Fibroblast of lung (primary cell): ENCODE measurements around the gene KCNMA1. TPM values are rescaled to one million over a fixed set of nuclear protein-coding genes. Genes with fewer than 3 reads are reported as not detected.

Experiments used
- DNase-seq, 2 donors: peaks; one replicate each; pipeline versions ENCODE4 v3.0.0 to v3.0.0-alpha.2; 2010; ENCODE audit warnings: low read depth in 2 of 2
- H2AFZ ChIP-seq: 2 replicates; pipeline ENCODE4 v1.5.1; 2012; ENCODE audit warnings: low read length, control low read depth, inconsistent platforms
- H3K27ac ChIP-seq: 2 replicates; pipeline ENCODE4 v1.5.1; 2011; ENCODE audit warnings: low read length, control low read depth; ENCODE audit not compliant: insufficient read depth
- H3K27me3 ChIP-seq: 2 replicates; pipeline ENCODE4 v1.5.1; 2011; ENCODE audit warnings: mild to moderate bottlenecking, low read length; ENCODE audit not compliant: control insufficient read depth, insufficient read depth
- H3K36me3 ChIP-seq: 2 replicates; pipeline ENCODE4 v1.5.1; 2011; ENCODE audit warnings: low read length; ENCODE audit not compliant: control insufficient read depth, insufficient read depth
- H3K4me1 ChIP-seq: 2 replicates; pipeline ENCODE4 v1.5.1; 2011; ENCODE audit warnings: low read length; ENCODE audit not compliant: control insufficient read depth, insufficient read depth; ENCODE audit errors: extremely low read depth
- H3K4me2 ChIP-seq: 2 replicates; pipeline ENCODE4 v1.5.1; 2011; ENCODE audit warnings: low read length, control low read depth; ENCODE audit not compliant: insufficient read depth; ENCODE audit errors: extremely low read depth
- H3K4me3 ChIP-seq, 4 experiments: fragments of 200-600 bp in 1 of 4; sonication (generic) in 1 of 4; replicated peaks in 1 of 4; 2 replicates each; pipeline ENCODE4 v1.5.1; 2011 to 2016; ENCODE audit warnings: low read length in 4 of 4, low read depth in 3 of 4, mild to moderate bottlenecking in 3 of 4, control low read depth in 2 of 4, inconsistent platforms in 1 of 4, mixed read lengths in 1 of 4; ENCODE audit not compliant: insufficient read depth in 1 of 4; ENCODE audit errors: control extremely low read depth in 1 of 4
- H3K79me2 ChIP-seq: 2 replicates; pipeline ENCODE4 v1.5.1; 2012; ENCODE audit warnings: mild to moderate bottlenecking, low read length, inconsistent platforms; ENCODE audit not compliant: control insufficient read depth, insufficient read depth
- H3K9ac ChIP-seq: 2 replicates; pipeline ENCODE4 v1.5.1; 2011; ENCODE audit warnings: mild to moderate bottlenecking, low read length, control low read depth; ENCODE audit not compliant: insufficient read depth
- H3K9me3 ChIP-seq: 2 replicates; pipeline ENCODE4 v1.5.1; 2012; ENCODE audit warnings: low read depth, low read length; ENCODE audit not compliant: control insufficient read depth, insufficient read depth
- H4K20me1 ChIP-seq: 2 replicates; pipeline ENCODE4 v1.5.1; 2011; ENCODE audit warnings: low read length; ENCODE audit not compliant: control insufficient read depth, insufficient read depth; ENCODE audit errors: extremely low read depth
- CTCF ChIP-seq, 2 donors: IDR thresholded peaks in 1 of 2; conservative IDR thresholded peaks in 1 of 2; 1 replicate in 1 of 2; 2 replicates in 1 of 2; pipeline ENCODE4 v1.5.1; 2011 to 2012; ENCODE audit warnings: low read length in 2 of 2, control low read depth in 1 of 2, inconsistent platforms in 1 of 2, low read depth in 1 of 2, mild to moderate bottlenecking in 1 of 2
- EZH2 ChIP-seq: IDR thresholded peaks from 2 replicates; pipeline ENCODE4 v1.5.1; 2012; ENCODE audit warnings: low read length, control low read depth, mild to moderate bottlenecking; ENCODE audit errors: missing control alignments
- polyA plus RNA-seq, 2 donors: library from polyadenylated mRNA; depleted of rRNA in 1 of 2; stranded (reverse) in 1 of 2; unstranded in 1 of 2; fragments of >200 nt; gene quantifications; 2 replicates each; pipeline ENCODE4 v1.2.1, GENCODE V29; 2011 to 2012; ENCODE audit warnings: missing spikeins in 1 of 2
- total RNA-seq: library from RNA; depleted of rRNA; stranded (reverse); fragments of >200 nt; gene quantifications from 2 replicates; pipeline ENCODE4 v1.2.1, GENCODE V29; 2014

Gene KCNMA1
- total and polyA plus RNA-seq, 2 donors (not counting 1 experiment from before 2014, with no cell fraction given), result 31.0 to 138 TPM

- H3K4me2 ChIP-seq, result no peak overlapping the region
- no peak for DNase-seq
- H3K4me1 ChIP-seq, result peaks cover 12% of the 10 kb centered on the region
- no peaks in the 10 kb centered on the region for H3K79me2 ChIP-seq
- H3K9ac ChIP-seq, result no peak overlapping the region
- H3K27me3 ChIP-seq, result no peaks in the 10 kb centered on the region
- no peaks in the 10 kb centered on the region for H3K36me3 ChIP-seq
- H3K27ac ChIP-seq, result no peak overlapping the region
- no peaks in the 10 kb centered on the region for H3K9me3 ChIP-seq
- no peak overlapping the region for H3K4me3 ChIP-seq
- no peaks in the 10 kb centered on the region for H4K20me1 ChIP-seq
- TF ChIP-seq EZH2, result no peak
- TF ChIP-seq CTCF (conservative IDR thresholded peaks at IDR 0.05 in 1 of 2, IDR thresholded peaks at IDR 0.05 in 1 of 2; ENCODE audit: low read depth in 1 of 2, low read length in 2 of 2), result no peak
- H2AFZ ChIP-seq, result no peak overlapping the region
Measured at GRCh38 chr10:77293773-77294172, 343.8 kb downstream of the KCNMA1 start.

GRCh38 chr10:77293347-77293746 lies 344.3 kb downstream of the KCNMA1 start:
- no peaks in the 10 kb centered on the region for H3K9me3 ChIP-seq
- H3K27ac ChIP-seq, result no peak overlapping the region
- no peak overlapping the region for H2AFZ ChIP-seq
- TF ChIP-seq CTCF (conservative IDR thresholded peaks at IDR 0.05 in 1 of 2, IDR thresholded peaks at IDR 0.05 in 1 of 2; ENCODE audit: low read depth in 1 of 2, low read length in 2 of 2) (no peak), EZH2 (no peak)
- H3K4me1 ChIP-seq, result peaks cover 12% of the 10 kb centered on the region
- no peak overlapping the region for H3K4me3 ChIP-seq
- H4K20me1 ChIP-seq, result no peaks in the 10 kb centered on the region
- peak in 1 of 2 donors; percentile 30 for DNase-seq
- H3K79me2 ChIP-seq, result no peaks in the 10 kb centered on the region
- no peaks in the 10 kb centered on the region for H3K27me3 ChIP-seq
- H3K4me2 ChIP-seq, result no peak overlapping the region
- H3K9ac ChIP-seq, result no peak overlapping the region
- no peaks in the 10 kb centered on the region for H3K36me3 ChIP-seq

DNA sequence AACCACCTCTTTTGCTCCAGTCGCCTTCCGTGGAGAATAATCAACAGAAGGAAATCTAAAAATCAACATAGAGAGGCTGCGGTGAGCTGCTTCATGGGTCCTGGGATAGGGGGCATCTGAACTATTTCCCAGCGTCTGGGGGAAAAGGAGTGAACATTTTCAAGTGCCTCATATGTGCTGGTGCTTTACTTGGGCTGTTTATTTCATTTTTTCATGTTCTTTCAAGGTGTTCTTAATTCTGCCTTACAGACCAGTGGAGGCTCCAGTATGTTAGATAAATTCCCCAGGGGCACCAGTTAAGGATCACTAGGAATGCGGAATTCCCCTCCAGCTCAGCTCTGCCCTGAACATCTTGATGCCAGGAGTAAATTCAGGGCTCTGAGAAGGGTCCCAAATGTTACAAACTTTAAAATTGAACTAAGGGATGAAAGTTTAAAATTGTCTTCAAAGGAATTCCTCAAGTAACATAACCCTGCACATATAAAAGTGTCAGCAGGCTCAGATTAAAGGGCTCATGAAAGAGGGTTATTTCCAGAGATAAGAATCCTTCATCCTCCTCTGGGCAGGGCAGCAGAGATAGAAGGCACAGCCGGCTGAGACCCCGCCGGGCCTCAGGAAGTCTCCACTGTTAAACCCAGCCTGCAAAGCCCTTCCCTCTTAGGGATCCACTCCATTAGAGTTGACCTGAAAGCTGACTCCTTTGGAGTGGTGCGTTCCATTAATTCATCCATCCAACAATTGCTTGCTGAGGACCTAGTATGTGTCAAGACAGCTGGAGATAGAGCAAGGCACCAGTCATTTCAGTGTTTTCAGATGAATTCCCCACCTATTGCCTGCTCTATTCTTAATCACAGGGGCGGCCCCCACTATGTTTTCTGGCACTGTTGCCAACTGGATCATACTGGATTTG lies 345.8 kb downstream of the KCNMA1 start:
- H4K20me1 ChIP-seq, result no peaks in the 10 kb centered on the region
- no peak overlapping the region for H3K9ac ChIP-seq
- H3K27ac ChIP-seq, result no peak overlapping the region
- peaks cover 12% of the 10 kb centered on the region for H3K4me1 ChIP-seq
- TF ChIP-seq EZH2 (no peak), CTCF (conservative IDR thresholded peaks at IDR 0.05 in 1 of 2, IDR thresholded peaks at IDR 0.05 in 1 of 2; ENCODE audit: low read depth in 1 of 2, low read length in 2 of 2) (no peak)
- no peaks in the 10 kb centered on the region for H3K9me3 ChIP-seq
- H3K27me3 ChIP-seq, result no peaks in the 10 kb centered on the region
- no peak overlapping the region for H3K4me3 ChIP-seq
- H3K36me3 ChIP-seq, result no peaks in the 10 kb centered on the region
- no peak overlapping the region for H2AFZ ChIP-seq
- DNase-seq, result peak in 1 of 2 donors; percentile 29
- no peak overlapping the region for H3K4me2 ChIP-seq
- H3K79me2 ChIP-seq, result no peaks in the 10 kb centered on the region
